ENCODE data around the gene CDKN2B-AS1.

DNA sequence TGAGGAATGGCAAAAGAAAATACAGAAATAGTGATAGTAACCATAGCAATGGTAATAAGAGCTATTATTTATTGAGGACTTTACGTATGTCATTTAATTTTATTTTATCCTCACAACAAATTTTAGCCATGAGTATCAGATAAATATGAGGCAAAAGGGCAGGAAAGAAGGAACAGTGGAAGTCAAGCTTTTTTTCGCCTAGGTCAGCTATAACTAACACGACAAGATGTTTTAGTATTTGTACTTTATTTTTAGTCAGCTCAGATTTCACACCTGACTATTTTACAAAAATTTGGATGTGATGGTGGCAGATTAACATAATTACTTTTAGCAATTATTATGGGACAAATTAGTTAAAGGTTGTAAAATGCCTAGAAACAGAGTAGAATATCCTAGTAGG is 49.3 kb downstream of the CDKN2B-AS1 start:
- TF ChIP-seq, protein P1, sequence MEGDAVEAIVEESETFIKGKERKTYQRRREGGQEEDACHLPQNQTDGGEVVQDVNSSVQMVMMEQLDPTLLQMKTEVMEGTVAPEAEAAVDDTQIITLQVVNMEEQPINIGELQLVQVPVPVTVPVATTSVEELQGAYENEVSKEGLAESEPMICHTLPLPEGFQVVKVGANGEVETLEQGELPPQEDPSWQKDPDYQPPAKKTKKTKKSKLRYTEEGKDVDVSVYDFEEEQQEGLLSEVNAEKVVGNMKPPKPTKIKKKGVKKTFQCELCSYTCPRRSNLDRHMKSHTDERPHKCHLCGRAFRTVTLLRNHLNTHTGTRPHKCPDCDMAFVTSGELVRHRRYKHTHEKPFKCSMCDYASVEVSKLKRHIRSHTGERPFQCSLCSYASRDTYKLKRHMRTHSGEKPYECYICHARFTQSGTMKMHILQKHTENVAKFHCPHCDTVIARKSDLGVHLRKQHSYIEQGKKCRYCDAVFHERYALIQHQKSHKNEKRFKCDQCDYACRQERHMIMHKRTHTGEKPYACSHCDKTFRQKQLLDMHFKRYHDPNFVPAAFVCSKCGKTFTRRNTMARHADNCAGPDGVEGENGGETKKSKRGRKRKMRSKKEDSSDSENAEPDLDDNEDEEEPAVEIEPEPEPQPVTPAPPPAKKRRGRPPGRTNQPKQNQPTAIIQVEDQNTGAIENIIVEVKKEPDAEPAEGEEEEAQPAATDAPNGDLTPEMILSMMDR (IDR thresholded peaks at IDR 0.05; ENCODE audit: poor library complexity): no peak
- no peak for TF ChIP-seq EZH2 (IDR thresholded peaks at IDR 0.05; ENCODE audit: borderline replicate concordance)
